HG03342 (cell line): Measurements from ENCODE around the gene ST3GAL6.

Source experiments
- ATAC-seq: cut with Tn5 transposase; IDR thresholded peaks from one replicate; pipeline ENCODE4 v1.9.1; 2021; ENCODE audit warnings: mild to moderate bottlenecking, moderate library complexity; ENCODE audit not compliant: unreplicated experiment

ST3GAL6 gene

DNA sequence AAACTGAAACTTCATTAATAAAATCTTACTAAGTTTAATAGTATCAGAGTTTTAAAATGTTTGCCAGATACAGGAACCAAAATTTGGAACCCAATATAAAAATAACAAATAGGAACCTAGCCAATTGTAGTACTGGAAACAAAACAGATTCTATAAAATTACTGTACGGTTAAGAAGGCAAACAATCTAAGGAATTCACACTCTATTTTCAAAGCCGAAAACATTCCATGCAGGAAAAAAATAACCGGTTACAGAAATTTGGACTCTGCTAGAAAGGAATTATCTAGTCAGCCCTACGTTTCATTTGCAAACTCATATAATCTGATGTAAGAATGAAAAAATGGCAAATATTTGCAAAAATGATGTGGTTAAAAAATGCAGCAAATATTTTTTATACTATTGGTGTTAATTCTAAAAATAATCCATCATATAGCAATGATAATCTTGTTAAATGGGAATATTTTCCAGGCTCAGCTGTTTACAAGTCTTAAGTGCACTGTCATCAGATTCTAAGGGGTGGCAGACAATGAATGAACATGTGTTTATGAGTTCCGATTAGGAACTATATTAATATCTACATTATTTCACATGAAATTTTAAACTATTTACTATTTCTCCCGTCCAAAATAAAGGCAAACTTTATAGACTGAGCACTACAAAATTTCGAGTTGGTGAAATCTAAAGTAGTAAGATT is 80.3 kb downstream of the ST3GAL6 start:
- ATAC-seq = no peak
